Effector CD4-positive, alpha-beta T cell (primary cell): ENCODE results near the gene PTCHD4. TPM values are rescaled to one million over a fixed set of nuclear protein-coding genes. Genes with fewer than 3 reads are reported as not detected.
"Not testable (repeated sequence)": the region's sequence is repeated elsewhere in the genome, so short reads cannot be mapped to it uniquely, and the experiment has no call there.

ENCODE experiments used
- DNase-seq: peaks from one replicate; pipeline ENCODE4 v3.0.0-alpha.2; 2020
- total RNA-seq: gene quantifications from one replicate; lab custom pipeline; 2026; lab: John Stamatoyannopoulos, UW

PTCHD4 gene
- not detected for total RNA-seq

- DNase-seq: no peak
Observed at GRCh38 chr6:48111143-48111506, at the start of gene PTCHD4. PTCHD4 (minus strand) TSS chr6:48111197; CDS start chr6:48068957, 42,240 bp downstream.

- no peak for DNase-seq
Observed at GRCh38 chr6:48151142-48151541, 40.1 kb upstream of the PTCHD4 start.

DNA sequence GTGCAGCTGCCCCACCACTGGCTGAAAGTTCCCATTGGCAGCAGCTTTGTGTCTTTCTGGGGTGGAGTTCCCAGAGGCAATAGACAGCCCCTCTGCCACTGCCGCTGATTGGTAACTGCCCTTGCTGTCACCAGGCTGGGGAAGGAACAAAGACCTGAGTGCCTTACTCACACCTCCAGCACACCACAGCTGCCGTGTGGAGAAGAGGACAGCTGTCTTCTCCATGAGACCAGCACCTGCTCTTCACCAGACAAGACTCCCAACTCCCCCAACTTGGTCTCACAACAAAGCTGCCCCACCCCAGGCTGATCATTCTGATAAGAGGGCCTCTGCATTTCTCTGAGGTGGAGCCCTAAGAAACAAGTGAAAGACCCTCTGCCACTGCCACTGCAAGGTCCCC lies 39.7 kb upstream of the PTCHD4 start:
- DNase-seq: no peak

- DNase-seq: no peak
Observed at GRCh38 chr6:48147051-48147450, 36.1 kb upstream of the PTCHD4 start.

- no peak for DNase-seq
Observed at GRCh38 chr6:48144021-48144420, 33.0 kb upstream of the PTCHD4 start.

- DNase-seq: no peak
Observed at GRCh38 chr6:48141975-48142374, 31.0 kb upstream of the PTCHD4 start.

DNA sequence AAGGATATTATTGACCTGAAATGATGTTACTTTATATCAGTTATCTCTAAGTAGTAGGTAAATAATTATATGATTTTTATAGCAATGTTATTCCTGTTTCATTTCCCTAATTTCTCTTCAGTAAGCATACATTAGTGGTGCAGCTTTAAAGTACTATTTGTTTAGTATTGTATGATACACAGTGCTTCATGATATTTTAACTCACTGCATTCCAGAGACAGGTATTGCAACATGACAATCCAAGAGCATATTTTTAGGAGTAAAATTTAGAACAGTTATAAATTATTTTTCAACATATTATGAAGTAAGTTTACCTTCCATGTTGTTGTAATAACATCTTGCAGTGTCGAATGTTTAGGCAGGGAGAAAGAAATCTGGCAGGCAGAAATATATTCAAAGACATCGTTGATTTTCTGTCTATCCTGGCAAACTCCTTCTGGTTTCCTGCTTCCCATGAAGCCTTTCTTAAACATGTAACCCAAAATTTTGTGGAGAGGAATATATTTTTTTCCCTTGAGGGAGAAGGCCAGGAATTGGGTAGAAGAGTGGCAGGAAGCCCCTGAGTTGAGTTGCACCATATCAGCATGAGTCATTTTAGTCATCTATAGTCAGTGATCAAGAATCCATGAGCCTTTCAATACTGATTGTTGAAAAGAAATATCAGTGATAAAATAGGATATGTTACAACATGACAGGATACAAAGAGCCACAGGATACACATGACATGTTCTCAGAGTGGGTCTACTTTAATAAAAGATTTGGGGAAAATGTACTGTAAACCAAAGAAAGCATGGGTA lies 29.0 kb upstream of the PTCHD4 start:
- DNase-seq: no peak

GRCh38 chr6:48136856-48137255 lies 25.9 kb upstream of the PTCHD4 start:
- no peak for DNase-seq

GRCh38 chr6:48135323-48136084 lies 24.5 kb upstream of the PTCHD4 start:
- DNase-seq: no peak

DNA sequence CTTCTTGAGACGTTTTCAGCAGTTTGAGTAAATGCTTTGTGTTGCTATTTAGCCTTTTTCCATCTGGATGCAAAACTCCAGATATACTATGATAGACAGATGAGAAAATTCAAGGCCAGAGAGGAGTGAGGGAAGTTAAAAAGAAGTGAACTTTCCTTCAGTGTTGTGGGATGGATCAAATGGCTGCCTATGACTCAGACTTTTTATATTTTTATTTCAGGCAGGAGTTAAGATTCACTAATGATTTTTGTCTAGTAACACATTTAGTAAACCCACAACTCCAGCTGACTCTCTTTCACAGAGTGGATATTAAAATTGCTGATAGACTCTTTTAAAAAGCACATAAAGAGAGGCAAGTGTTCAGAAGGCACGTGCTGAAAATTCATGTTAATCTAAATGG lies 23.2 kb upstream of the PTCHD4 start:
- DNase-seq: no peak

GRCh38 chr6:48123601-48124000 lies 12.6 kb upstream of the PTCHD4 start:
- DNase-seq: no peak

- not testable (repeated sequence) for DNase-seq
Observed at GRCh38 chr6:48121983-48122749, 11.2 kb upstream of the PTCHD4 start.

- no peak for DNase-seq
Observed at GRCh38 chr6:48116699-48117645, 6.0 kb upstream of the PTCHD4 start.

- no peak for DNase-seq
Observed at GRCh38 chr6:48113130-48113529, 2.1 kb upstream of the PTCHD4 start.

- DNase-seq: no peak
Observed at GRCh38 chr6:48111575-48111974, 578 bp upstream of the PTCHD4 start.

- no peak for DNase-seq
Observed at GRCh38 chr6:48110436-48111142, 408 bp downstream of the PTCHD4 start.

DNA sequence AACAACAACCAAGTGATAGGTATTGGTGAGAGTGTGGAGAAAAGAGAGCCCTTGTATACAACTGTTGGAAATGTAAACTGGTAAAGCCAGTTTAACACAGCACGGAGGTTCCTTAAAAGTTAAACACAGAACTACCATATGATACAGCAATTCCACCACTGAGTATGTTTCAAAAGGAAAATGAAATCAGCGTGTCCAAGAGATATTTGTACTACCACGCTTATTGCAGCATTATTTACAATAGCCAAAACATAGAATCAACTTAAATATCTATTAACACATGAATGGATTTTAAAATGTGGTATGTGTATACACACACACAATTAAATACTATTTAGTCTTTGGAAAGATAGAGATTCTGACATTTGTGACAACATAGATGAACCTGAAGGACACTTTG lies 1.1 kb downstream of the PTCHD4 start:
- DNase-seq: no peak

- DNase-seq: not testable (repeated sequence)
Observed at GRCh38 chr6:48102476-48103195, 8.4 kb downstream of the PTCHD4 start.

- no peak for DNase-seq
Observed at GRCh38 chr6:48101290-48101689, 9.7 kb downstream of the PTCHD4 start.

DNA sequence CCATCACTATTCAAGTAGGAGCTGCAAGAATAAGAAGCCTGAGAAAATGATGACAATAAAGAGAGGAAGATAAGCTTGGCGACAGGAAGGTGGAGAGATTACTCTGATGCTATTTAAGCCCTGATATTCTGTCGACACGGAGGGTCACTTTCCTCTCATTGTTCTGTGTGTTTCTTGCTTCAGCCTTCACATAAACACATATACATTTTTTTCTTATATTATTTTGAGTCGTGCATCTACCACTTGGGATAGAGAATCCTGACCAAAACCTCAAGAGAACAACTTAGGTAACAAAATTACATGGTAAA lies 10.5 kb downstream of the PTCHD4 start:
- DNase-seq: no peak
